Measurements from ENCODE around the gene SPECC1. TPM values are rescaled to one million over a fixed set of nuclear protein-coding genes. Genes with fewer than 3 reads are reported as not detected.

SPECC1 gene
- total and polyA plus RNA-seq, 2 of the 13 experiments (the other 11 are each of a cell fraction or from before 2014, with no cell fraction given): 2.3 to 6.9 TPM

DNA sequence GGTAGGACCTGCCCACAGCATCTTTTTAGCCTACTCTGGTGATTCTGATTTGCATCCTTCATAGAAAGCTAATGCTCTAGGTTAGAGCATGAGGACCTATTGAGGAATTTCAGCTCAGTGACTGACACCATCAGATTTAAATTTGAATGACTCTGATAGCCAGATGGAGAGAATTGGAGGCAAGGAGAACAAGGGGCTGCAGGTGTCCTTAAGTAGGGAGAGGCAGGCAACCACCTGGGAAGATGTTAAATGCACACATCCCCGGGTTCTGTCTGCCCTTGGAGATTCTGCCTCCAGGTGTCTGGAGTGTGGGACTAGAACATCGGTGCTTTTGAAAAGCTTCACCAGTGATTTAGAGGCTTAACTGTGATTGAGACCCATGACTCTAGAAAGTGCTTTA, 221.8 kb downstream of the SPECC1 start (continued):
- TF ChIP-seq, protein P1, sequence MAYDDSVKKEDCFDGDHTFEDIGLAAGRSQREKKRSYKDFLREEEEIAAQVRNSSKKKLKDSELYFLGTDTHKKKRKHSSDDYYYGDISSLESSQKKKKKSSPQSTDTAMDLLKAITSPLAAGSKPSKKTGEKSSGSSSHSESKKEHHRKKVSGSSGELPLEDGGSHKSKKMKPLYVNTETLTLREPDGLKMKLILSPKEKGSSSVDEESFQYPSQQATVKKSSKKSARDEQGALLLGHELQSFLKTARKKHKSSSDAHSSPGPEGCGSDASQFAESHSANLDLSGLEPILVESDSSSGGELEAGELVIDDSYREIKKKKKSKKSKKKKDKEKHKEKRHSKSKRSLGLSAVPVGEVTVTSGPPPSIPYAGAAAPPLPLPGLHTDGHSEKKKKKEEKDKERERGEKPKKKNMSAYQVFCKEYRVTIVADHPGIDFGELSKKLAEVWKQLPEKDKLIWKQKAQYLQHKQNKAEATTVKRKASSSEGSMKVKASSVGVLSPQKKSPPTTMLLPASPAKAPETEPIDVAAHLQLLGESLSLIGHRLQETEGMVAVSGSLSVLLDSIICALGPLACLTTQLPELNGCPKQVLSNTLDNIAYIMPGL (CRISPR knock-in tag; IDR thresholded peaks at IDR 0.05; ENCODE audit: borderline replicate concordance in 1 of 2, low read depth in 1 of 2): no peak
- TF ChIP-seq, protein P2, sequence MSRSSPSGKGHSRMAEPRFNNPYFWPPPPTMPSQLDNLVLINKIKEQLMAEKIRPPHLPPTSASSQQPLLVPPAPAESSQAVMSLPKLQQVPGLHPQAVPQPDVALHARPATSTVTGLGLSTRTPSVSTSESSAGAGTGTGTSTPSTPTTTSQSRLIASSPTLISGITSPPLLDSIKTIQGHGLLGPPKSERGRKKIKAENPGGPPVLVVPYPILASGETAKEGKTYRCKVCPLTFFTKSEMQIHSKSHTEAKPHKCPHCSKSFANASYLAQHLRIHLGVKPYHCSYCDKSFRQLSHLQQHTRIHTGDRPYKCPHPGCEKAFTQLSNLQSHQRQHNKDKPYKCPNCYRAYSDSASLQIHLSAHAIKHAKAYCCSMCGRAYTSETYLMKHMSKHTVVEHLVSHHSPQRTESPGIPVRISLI (CRISPR knock-in tag; IDR thresholded peaks at IDR 0.05; ENCODE audit: borderline replicate concordance): no peak
- TF ChIP-seq, protein P3, sequence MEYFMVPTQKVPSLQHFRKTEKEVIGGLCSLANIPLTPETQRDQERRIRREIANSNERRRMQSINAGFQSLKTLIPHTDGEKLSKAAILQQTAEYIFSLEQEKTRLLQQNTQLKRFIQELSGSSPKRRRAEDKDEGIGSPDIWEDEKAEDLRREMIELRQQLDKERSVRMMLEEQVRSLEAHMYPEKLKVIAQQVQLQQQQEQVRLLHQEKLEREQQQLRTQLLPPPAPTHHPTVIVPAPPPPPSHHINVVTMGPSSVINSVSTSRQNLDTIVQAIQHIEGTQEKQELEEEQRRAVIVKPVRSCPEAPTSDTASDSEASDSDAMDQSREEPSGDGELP (IDR thresholded peaks at IDR 0.05; ENCODE audit: borderline replicate concordance, low read depth): no peak
- no peak for TF ChIP-seq TEAD2 (CRISPR knock-in tag; IDR thresholded peaks at IDR 0.05)

DNA sequence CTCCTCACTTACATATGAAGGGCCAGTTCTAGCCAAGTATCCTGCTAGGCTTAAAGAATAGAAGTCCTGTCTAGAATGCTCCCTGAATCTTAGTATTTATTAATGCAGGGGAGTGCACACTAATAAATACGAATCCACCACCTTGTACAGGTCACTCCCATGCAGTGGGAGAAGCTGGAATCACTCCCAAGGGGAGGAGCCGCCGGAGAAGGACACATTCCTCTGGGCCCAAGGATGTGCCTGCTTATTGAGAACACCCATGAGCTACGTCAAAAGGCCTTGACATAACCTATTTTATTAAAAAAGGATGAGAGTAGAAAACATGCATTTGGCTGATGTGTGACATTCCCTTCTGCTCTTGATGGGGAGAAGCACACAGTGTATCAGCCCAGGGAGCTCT, 223.5 kb downstream of the SPECC1 start:
- Histone ChIP-seq H3K9ac (ENCODE audit: insufficient read depth, low read depth, low read length) (no peak overlapping the region), H3K79me2 (ENCODE audit: insufficient read depth, low read length) (no peaks in the 10 kb centered on the region), H3K27me3 (ENCODE audit: control insufficient read depth in 1 of 2, insufficient read depth in 2 of 2, low read length in 2 of 2) (no peaks in the 10 kb centered on the region), H3K36me3 (replicated peaks in 1 of 2; ENCODE audit: control insufficient read depth in 1 of 2, insufficient read depth in 2 of 2, low read length in 2 of 2) (no peaks in the 10 kb centered on the region), H3K4me1 (ENCODE audit: insufficient read depth, low read length) (no peaks in the 10 kb centered on the region), H4K20me1 (ENCODE audit: insufficient read depth, low read length) (no peaks in the 10 kb centered on the region), H3K27ac (ENCODE audit: extremely low read length, insufficient read depth, low read length) (no peak overlapping the region), H3K9me3 (ENCODE audit: low read length) (no peaks in the 10 kb centered on the region), H3K4me3 (replicated peaks in 1 of 3; ENCODE audit: insufficient read depth in 1 of 3, low read depth in 2 of 3, low read length in 3 of 3) (no peak overlapping the region), H3K4me2 (ENCODE audit: low read depth, low read length) (no peak overlapping the region), H2AFZ (ENCODE audit: low read length) (no peak overlapping the region)
- 88% methylated on average over 4 of the region's 4 CpGs for WGBS (ENCODE audit: low lambda C conversion rate)
- TF ChIP-seq DMAP1 (CRISPR knock-in tag; IDR thresholded peaks at IDR 0.05): no peak
- TF ChIP-seq, protein P4, sequence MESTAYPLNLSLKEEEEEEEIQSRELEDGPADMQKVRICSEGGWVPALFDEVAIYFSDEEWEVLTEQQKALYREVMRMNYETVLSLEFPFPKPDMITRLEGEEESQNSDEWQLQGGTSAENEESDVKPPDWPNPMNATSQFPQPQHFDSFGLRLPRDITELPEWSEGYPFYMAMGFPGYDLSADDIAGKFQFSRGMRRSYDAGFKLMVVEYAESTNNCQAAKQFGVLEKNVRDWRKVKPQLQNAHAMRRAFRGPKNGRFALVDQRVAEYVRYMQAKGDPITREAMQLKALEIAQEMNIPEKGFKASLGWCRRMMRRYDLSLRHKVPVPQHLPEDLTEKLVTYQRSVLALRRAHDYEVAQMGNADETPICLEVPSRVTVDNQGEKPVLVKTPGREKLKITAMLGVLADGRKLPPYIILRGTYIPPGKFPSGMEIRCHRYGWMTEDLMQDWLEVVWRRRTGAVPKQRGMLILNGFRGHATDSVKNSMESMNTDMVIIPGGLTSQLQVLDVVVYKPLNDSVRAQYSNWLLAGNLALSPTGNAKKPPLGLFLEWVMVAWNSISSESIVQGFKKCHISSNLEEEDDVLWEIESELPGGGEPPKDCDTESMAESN (CRISPR knock-in tag; conservative IDR thresholded peaks at IDR 0.05): no peak
- TF ChIP-seq ATF7 (IDR thresholded peaks at IDR 0.05): no peak
- no peak for TF ChIP-seq ATF7 (CRISPR knock-in tag; IDR thresholded peaks at IDR 0.05)
- TF ChIP-seq ZNF841 (CRISPR knock-in tag; IDR thresholded peaks at IDR 0.05; ENCODE audit: borderline replicate concordance): no peak
- POLR2A ChIA-PET: no interaction called here
- BruUV-seq (replicated peaks): no TSS peak
- no peak for ATAC-seq
- intact Hi-C loops (cut with micrococcal nuclease; ENCODE audit: unreplicated experiment): no loop called here
- in situ Hi-C loops (cut with HindIII; ENCODE audit: extremely low pct_ligation_motif_present, low pct_unique_long_range_greater_than_20kb): no loop called here
- CTCF ChIA-PET (ENCODE audit: low intra/inter-chr PET ratio, low total read pairs): no interaction called here
- FAIRE-seq: no peak
- DNase-seq (ENCODE audit: low spot score): no peak
